HEK293 (cell line): Measurements from ENCODE around the gene TSPOAP1.

Experiments used
- CTCF ChIA-PET: fragments of 350-600 bp; formaldehyde crosslinking; extraction: SDS; loops from one replicate; lab custom pipeline; 2021; ENCODE audit warnings: antibody characterized with exemption; lab: Yijun Ruan, JAX
- POLR2A ChIA-PET: fragments of 300-600 bp; formaldehyde crosslinking; extraction: SDS; loops from one replicate; lab custom pipeline; 2020; ENCODE audit warnings: antibody characterized with exemption, inconsistent platforms; lab: Yijun Ruan, JAX
- H3K27ac ChIP-seq: fragments of 200-500 bp; sonication (Bioruptor generic); 2 replicates; pipeline ENCODE4 v1.5.1; 2014; ENCODE audit warnings: low read depth, low read length, control low read depth, inconsistent platforms; ENCODE audit errors: extremely low read depth
- H3K36me3 ChIP-seq, 2 experiments: fragments of 200-500 bp in 1 of 2; sonication (Bioruptor generic) in 1 of 2; 1 replicate in 1 of 2; 2 replicates in 1 of 2; pipeline ENCODE4 v1.5.1; 2014 to 2017; ENCODE audit warnings: inconsistent platforms in 2 of 2, low read length in 2 of 2; ENCODE audit not compliant: control insufficient read depth in 2 of 2, insufficient read depth in 1 of 2
- H3K4me1 ChIP-seq: fragments of 200-500 bp; sonication (Bioruptor generic); 2 replicates; pipeline ENCODE4 v1.5.1; 2014; ENCODE audit warnings: mild to moderate bottlenecking, low read length, inconsistent platforms; ENCODE audit not compliant: control insufficient read depth, insufficient read depth
- H3K4me3 ChIP-seq: 2 replicates; pipeline ENCODE4 v1.5.1; 2011; ENCODE audit warnings: low read depth, mild to moderate bottlenecking, control low read depth, low read length, moderate library complexity
- H3K9me3 ChIP-seq: fragments of 200-500 bp; sonication (Bioruptor generic); 2 replicates; pipeline ENCODE4 v1.5.1; 2014; ENCODE audit warnings: low read depth, low read length, inconsistent platforms; ENCODE audit not compliant: control insufficient read depth, insufficient read depth
- BCL11A ChIP-seq: fragments of 450-650 bp; formaldehyde crosslinking; IDR thresholded peaks from 2 replicates; pipeline ENCODE4 v1.5.1; 2016; ENCODE audit warnings: low read depth, missing biosample characterization, missing genetic modification characterization
- GLIS2 ChIP-seq: fragments of 450-650 bp; formaldehyde crosslinking; IDR thresholded peaks from 2 replicates; pipeline ENCODE4 v1.5.1; 2016; ENCODE audit warnings: missing biosample characterization, missing genetic modification characterization
- HOXD13 ChIP-seq: sonication (generic); formaldehyde crosslinking; IDR thresholded peaks from 2 replicates; pipeline ENCODE4 v1.8.0; 2022; ENCODE audit warnings: missing genetic modification reagents, borderline replicate concordance
- PRDM1 ChIP-seq: fragments of 450-650 bp; formaldehyde crosslinking; IDR thresholded peaks from 2 replicates; pipeline ENCODE4; 2016; ENCODE audit warnings: missing biosample characterization, missing genetic modification characterization
- SCRT1 ChIP-seq: fragments of 450-650 bp; formaldehyde crosslinking; IDR thresholded peaks from 2 replicates; pipeline ENCODE4 v1.5.1; 2016; ENCODE audit warnings: missing biosample characterization, missing genetic modification characterization, borderline replicate concordance
- ZBTB20 ChIP-seq: fragments of 450-650 bp; formaldehyde crosslinking; IDR thresholded peaks from 2 replicates; pipeline ENCODE4 v1.5.1; 2016; ENCODE audit warnings: missing biosample characterization, missing genetic modification characterization
- ZIC2 ChIP-seq: fragments of 450-650 bp; formaldehyde crosslinking; IDR thresholded peaks from 2 replicates; pipeline ENCODE4 v1.5.1; 2016; ENCODE audit warnings: missing biosample characterization, missing genetic modification characterization
- ZNF146 ChIP-seq: fragments of 450-650 bp; formaldehyde crosslinking; IDR thresholded peaks from 2 replicates; pipeline ENCODE4 v1.5.1; 2016; ENCODE audit warnings: missing biosample characterization, missing genetic modification characterization
- ZNF335 ChIP-seq: fragments of 450-650 bp; formaldehyde crosslinking; conservative IDR thresholded peaks from 2 replicates; pipeline ENCODE4 v1.5.1; 2016; ENCODE audit warnings: missing biosample characterization, missing genetic modification characterization
- ZNF366 ChIP-seq: fragments of 450-650 bp; formaldehyde crosslinking; conservative IDR thresholded peaks from 2 replicates; pipeline ENCODE4 v1.5.1; 2016; ENCODE audit warnings: missing biosample characterization, missing genetic modification characterization
- ZNF433 ChIP-seq: fragments of 450-650 bp; formaldehyde crosslinking; IDR thresholded peaks from 2 replicates; pipeline ENCODE4 v1.5.1; 2016; ENCODE audit warnings: missing biosample characterization, missing genetic modification characterization, low read depth
- ZNF549 ChIP-seq: fragments of 450-650 bp; IDR thresholded peaks from 2 replicates; pipeline ENCODE4 v1.5.1; 2018; ENCODE audit warnings: missing biosample characterization, missing genetic modification characterization, mild to moderate bottlenecking, inconsistent platforms, moderate library complexity
- ZNF610 ChIP-seq: fragments of 450-650 bp; formaldehyde crosslinking; IDR thresholded peaks from 2 replicates; pipeline ENCODE4 v1.5.1; 2016; ENCODE audit warnings: missing biosample characterization, missing genetic modification characterization, borderline replicate concordance
- ZNF626 ChIP-seq: fragments of 450-650 bp; sonication (Bioruptor Pico); formaldehyde crosslinking; IDR thresholded peaks from 2 replicates; pipeline ENCODE4 v1.5.1; 2018; ENCODE audit warnings: missing biosample characterization, missing genetic modification characterization, inconsistent platforms
- ZXDB ChIP-seq: fragments of 450-650 bp; formaldehyde crosslinking; IDR thresholded peaks from 2 replicates; pipeline ENCODE4 v1.5.1; 2016; ENCODE audit warnings: missing biosample characterization, missing genetic modification characterization
- TF ChIP-seq, protein P1 (sequence below): fragments of 450-650 bp; formaldehyde crosslinking; IDR thresholded peaks from 2 replicates; pipeline ENCODE4; 2016; ENCODE audit warnings: missing biosample characterization, missing genetic modification characterization
- TF ChIP-seq, protein P2 (sequence below): fragments of 450-650 bp; formaldehyde crosslinking; optimal IDR thresholded peaks from 2 replicates; pipeline ENCODE3; 2016; ENCODE audit warnings: missing biosample characterization, mild to moderate bottlenecking, missing genetic modification characterization
- TF ChIP-seq, protein P3 (sequence below): sonication (generic); formaldehyde crosslinking; IDR thresholded peaks from 2 replicates; pipeline ENCODE4 v1.8.1; 2022; ENCODE audit warnings: mild to moderate bottlenecking, moderate library complexity, missing genetic modification reagents

Gene TSPOAP1

DNA sequence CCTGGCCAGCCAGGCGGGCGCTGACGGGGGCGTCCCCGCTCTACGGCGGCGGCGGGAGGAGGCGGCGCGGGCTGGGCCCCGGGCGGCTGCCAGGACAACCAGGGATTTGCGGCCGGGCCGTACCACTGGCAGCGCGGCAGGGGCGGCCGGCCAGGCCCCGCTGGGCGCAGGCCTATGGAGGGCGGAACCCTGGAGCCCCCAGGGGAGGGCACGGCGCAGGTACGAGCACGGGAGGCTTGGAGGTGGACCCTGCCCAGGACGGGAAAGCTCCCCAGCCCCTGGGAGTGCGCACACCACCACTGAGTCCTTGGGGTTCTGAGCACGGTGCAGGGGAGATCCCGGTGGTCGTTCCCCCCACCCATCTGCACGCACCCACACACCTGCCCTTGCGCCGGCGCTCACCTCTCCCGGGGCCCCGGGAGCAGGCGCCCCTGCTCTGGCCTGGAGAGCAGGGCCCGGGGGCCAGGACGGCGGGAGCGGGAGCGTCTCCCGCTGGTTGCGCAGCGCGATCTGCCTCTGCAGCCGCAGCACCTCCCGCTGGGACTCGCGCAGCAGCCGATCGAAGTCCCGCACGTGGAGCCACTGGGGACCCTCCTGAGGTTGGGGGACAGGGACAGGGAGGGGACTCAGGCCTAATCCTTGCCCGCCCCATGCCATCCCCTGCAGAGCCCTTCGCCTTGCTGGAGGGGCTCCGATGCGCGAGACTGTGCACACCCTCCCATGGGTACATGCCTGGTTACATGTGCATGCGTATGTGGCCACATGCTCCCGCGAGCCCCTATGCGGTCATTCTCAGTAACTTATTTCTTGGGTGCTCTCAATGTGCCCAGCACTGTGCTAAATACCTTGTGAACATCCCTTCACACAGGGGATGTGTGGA is 3.9 kb downstream of the TSPOAP1 start (continued):
- TF ChIP-seq ZNF433 (tag by site-specific recombination) (no peak), ZNF549 (tag by site-specific recombination) (no peak), ZBTB20 (tag by site-specific recombination) (peak; percentile 98), HOXD13 (CRISPR knock-in tag) (no peak), ZNF366 (tag by site-specific recombination) (no peak), ZNF146 (tag by site-specific recombination) (no peak)
- TF ChIP-seq, protein P1, sequence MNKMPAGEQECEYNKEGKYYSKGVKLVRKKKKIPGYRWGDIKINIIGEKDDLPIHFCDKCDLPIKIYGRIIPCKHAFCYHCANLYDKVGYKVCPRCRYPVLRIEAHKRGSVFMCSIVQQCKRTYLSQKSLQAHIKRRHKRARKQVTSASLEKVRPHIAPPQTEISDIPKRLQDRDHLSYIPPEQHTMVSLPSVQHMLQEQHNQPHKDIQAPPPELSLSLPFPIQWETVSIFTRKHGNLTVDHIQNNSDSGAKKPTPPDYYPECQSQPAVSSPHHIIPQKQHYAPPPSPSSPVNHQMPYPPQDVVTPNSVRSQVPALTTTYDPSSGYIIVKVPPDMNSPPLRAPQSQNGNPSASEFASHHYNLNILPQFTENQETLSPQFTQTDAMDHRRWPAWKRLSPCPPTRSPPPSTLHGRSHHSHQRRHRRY: no peak
- TF ChIP-seq, protein P2, sequence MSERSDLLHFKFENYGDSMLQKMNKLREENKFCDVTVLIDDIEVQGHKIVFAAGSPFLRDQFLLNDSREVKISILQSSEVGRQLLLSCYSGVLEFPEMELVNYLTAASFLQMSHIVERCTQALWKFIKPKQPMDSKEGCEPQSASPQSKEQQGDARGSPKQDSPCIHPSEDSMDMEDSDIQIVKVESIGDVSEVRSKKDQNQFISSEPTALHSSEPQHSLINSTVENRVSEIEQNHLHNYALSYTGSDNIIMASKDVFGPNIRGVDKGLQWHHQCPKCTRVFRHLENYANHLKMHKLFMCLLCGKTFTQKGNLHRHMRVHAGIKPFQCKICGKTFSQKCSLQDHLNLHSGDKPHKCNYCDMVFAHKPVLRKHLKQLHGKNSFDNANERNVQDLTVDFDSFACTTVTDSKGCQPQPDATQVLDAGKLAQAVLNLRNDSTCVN: no peak

DNA sequence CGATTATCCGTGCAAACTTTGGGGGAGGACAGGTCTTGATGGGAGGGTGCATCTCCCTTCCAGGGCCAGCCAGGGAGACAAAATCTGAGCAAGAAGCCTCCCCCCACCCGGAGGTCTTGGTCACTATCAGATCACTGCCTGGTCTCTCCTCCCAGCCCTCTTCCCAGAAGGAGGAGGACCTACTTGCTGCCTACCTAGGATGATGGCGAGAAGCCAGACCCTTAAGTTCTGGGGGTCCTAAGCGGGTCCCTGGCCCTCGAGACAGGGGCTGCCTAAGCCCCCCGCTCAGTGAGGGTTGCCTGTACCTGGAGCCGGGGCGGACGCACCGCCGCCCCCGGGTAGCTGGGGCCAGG is 4.6 kb downstream of the TSPOAP1 start:
- Histone ChIP-seq H3K4me3 (peak overlapping the region; percentile 44), H3K36me3 (no peaks in the 10 kb centered on the region), H3K9me3 (no peaks in the 10 kb centered on the region), H3K27ac (peak overlapping the region; percentile 12; the same call in 1 of the 2 replicates), H3K4me1 (no peaks in the 10 kb centered on the region)
- ChIA-PET CTCF (interaction anchor here (0.7 to 2.3 kb wide), 4 partner anchors 31 to 123 kb away, joined by 3 to 12 read pairs (median 6); partner anchors contain the start of gene RNF43), POLR2A (interaction anchor here (0.7 to 5.2 kb wide), 2 partner anchors 28 to 93 kb away, joined by 4 to 30 read pairs; partner anchors contain the start of genes RNF43 and SUPT4H1)
- TF ChIP-seq ZNF626 (tag by site-specific recombination) (no peak), SCRT1 (tag by site-specific recombination) (no peak), PRDM1 (tag by site-specific recombination) (no peak), ZNF335 (tag by site-specific recombination) (peak; percentile 38; the same call in 1 of the 2 replicates), BCL11A (tag by site-specific recombination) (no peak), ZNF610 (tag by site-specific recombination) (no peak), ZIC2 (tag by site-specific recombination) (no peak)

DNA sequence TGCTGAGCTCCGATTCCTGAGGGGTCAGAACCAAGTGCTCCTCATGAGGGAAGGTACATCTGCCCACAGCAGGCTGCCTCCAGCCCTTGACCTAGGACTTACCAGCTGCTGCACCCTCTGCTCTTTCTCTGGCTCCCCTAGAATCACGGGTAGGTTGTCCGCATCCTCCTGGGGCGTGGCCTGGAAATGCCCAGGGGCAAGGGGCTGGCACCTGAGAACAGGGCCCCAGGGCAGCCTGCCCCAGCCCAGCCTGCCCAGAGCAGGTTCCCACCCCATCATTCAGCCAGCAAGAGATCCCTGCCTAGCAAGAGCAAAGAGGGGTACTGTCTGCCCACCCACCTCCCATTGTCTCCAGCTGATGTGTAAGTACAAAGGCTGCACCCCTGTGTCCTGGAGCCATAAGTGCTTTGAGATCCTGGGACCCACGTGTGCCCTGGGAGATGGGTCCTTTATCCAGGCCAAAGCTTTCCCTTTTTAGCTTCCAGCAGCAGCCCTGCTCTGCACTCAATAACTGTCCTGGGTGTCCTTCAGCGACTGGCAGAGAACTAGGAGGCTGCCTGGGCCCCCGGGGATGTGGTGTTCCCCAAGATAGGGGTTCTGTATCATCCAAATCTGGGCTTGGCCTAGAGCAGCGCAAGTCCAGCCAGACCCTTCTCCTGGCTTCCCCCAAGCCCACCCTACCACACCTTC is 5.1 kb downstream of the TSPOAP1 start:
- ChIA-PET CTCF (interaction anchor here (0.7 to 2.3 kb wide), 4 partner anchors 31 to 124 kb away, joined by 3 to 12 read pairs (median 6); partner anchors contain the start of gene RNF43), POLR2A (interaction anchor here (0.6 to 5.2 kb wide), 5 partner anchors 29 to 119 kb away, joined by 3 to 30 read pairs (median 3); partner anchors contain the start of genes MKS1, RNF43 and SUPT4H1)
- H3K4me1 ChIP-seq: no peaks in the 10 kb centered on the region
- H3K9me3 ChIP-seq: no peaks in the 10 kb centered on the region
- H3K27ac ChIP-seq: no peak overlapping the region; the same call in 1 of the 2 replicates
- TF ChIP-seq GLIS2 (tag by site-specific recombination): 0 out of 2 replicates have a peak, but pooled peaks have one; percentile 25
- TF ChIP-seq, protein P3, sequence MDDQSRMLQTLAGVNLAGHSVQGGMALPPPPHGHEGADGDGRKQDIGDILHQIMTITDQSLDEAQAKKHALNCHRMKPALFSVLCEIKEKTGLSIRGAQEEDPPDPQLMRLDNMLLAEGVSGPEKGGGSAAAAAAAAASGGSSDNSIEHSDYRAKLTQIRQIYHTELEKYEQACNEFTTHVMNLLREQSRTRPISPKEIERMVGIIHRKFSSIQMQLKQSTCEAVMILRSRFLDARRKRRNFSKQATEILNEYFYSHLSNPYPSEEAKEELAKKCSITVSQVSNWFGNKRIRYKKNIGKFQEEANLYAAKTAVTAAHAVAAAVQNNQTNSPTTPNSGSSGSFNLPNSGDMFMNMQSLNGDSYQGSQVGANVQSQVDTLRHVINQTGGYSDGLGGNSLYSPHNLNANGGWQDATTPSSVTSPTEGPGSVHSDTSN (CRISPR knock-in tag): no peak
- no peak for TF ChIP-seq ZXDB (tag by site-specific recombination)
- H3K4me3 ChIP-seq: peak overlapping the region; percentile 44; the same call in 1 of the 2 replicates
- no peaks in the 10 kb centered on the region for H3K36me3 ChIP-seq
